IMR-90 (cell line): ENCODE results near the gene KCNK15. TPM values are rescaled to one million over a fixed set of nuclear protein-coding genes. Genes with fewer than 3 reads are reported as not detected.

Experiments
- ATAC-seq: fragments of 200-7000 bp; cut with Tn5 transposase; 2 replicates; pipeline ENCODE4 v1.9.1; 2020; ENCODE audit warnings: low read depth, mild to moderate bottlenecking, moderate library complexity
- BruUV-seq: library from RNA; stranded (reverse); fragments of 400-500 nt; replicated peaks from 2 replicates; lab custom pipeline; 2021; lab: Mats Ljungman, UMichigan
- CTCF ChIA-PET: fragments of 300-600 bp; formaldehyde crosslinking; extraction: SDS; loops from one replicate; lab custom pipeline; 2021; ENCODE audit warnings: antibody characterized with exemption; lab: Yijun Ruan, JAX
- POLR2A ChIA-PET: fragments of 300-600 bp; sonication (Branson Sonifier 250); formaldehyde crosslinking; loops from one replicate; lab custom pipeline; 2022; ENCODE audit warnings: antibody characterized with exemption; ENCODE audit not compliant: unreplicated experiment; lab: Charles Lee
- DNase-seq: peaks from one replicate; pipeline ENCODE4 v3.0.0; 2013
- H2AFZ ChIP-seq: replicated peaks from 2 replicates; pipeline ENCODE3; 2013; ENCODE audit warnings: low read length, mild to moderate bottlenecking; ENCODE audit not compliant: poor library complexity
- H2AK5ac ChIP-seq: 2 replicates; pipeline ENCODE4 v1.6.1; 2013; ENCODE audit warnings: low read depth, low read length, inconsistent platforms
- H2AK9ac ChIP-seq: replicated peaks from 2 replicates; pipeline ENCODE3; 2013; ENCODE audit warnings: mild to moderate bottlenecking, low read depth, low read length, moderate library complexity; ENCODE audit not compliant: poor library complexity
- H2BK120ac ChIP-seq: 2 replicates; pipeline ENCODE4 v1.6.1; 2013; ENCODE audit warnings: low read depth, low read length, inconsistent platforms
- H2BK15ac ChIP-seq: 3 replicates; pipeline ENCODE4 v1.6.1; 2013; ENCODE audit warnings: low read depth, low read length, inconsistent platforms
- H2BK20ac ChIP-seq: 2 replicates; pipeline ENCODE4 v1.6.1; 2013; ENCODE audit warnings: low read depth, mild to moderate bottlenecking, inconsistent platforms, low read length, moderate library complexity
- H2BK5ac ChIP-seq: 2 replicates; pipeline ENCODE4 v1.6.1; 2013; ENCODE audit warnings: mild to moderate bottlenecking, low read depth, low read length, inconsistent platforms; ENCODE audit not compliant: poor library complexity, severe bottlenecking
- H3K14ac ChIP-seq: replicated peaks from 2 replicates; pipeline ENCODE4 v1.6.1; 2013; ENCODE audit warnings: low read depth, low read length, inconsistent platforms
- H3K18ac ChIP-seq: 2 replicates; pipeline ENCODE4 v1.6.1; 2013; ENCODE audit warnings: low read depth, low read length, control low read depth
- H3K23ac ChIP-seq: 2 replicates; pipeline ENCODE4 v1.6.1; 2013; ENCODE audit warnings: low read depth, low read length, inconsistent platforms
- H3K27ac ChIP-seq: 2 replicates; pipeline ENCODE4 v1.5.1; 2013; ENCODE audit warnings: mild to moderate bottlenecking, control low read depth, low read length; ENCODE audit not compliant: insufficient read depth
- H3K27me3 ChIP-seq: 2 replicates; pipeline ENCODE4 v1.6.1; 2013; ENCODE audit warnings: low read length; ENCODE audit not compliant: control insufficient read depth, insufficient read depth
- H3K36me3 ChIP-seq: 2 replicates; pipeline ENCODE4 v1.6.1; 2013; ENCODE audit warnings: low read length, mixed read lengths; ENCODE audit not compliant: control insufficient read depth, insufficient read depth
- H3K4ac ChIP-seq: 2 replicates; pipeline ENCODE4 v1.6.1; 2013; ENCODE audit warnings: low read depth, low read length, inconsistent platforms
- H3K4me1 ChIP-seq: 2 replicates; pipeline ENCODE4 v1.6.1; 2013; ENCODE audit warnings: low read length, mixed read lengths; ENCODE audit not compliant: control insufficient read depth, insufficient read depth
- H3K4me2 ChIP-seq: 2 replicates; pipeline ENCODE4 v1.6.1; 2013; ENCODE audit warnings: low read depth, mild to moderate bottlenecking, control low read depth, low read length, moderate library complexity
- H3K4me3 ChIP-seq: 2 replicates; pipeline ENCODE4 v1.5.1; 2013; ENCODE audit warnings: low read depth, mild to moderate bottlenecking, control low read depth, low read length, moderate library complexity; ENCODE audit not compliant: insufficient read depth
- H3K56ac ChIP-seq: 2 replicates; pipeline ENCODE4 v1.6.1; 2013; ENCODE audit warnings: low read length, inconsistent platforms; ENCODE audit not compliant: insufficient read depth; ENCODE audit errors: extremely low read depth
- H3K79me1 ChIP-seq, 2 experiments: 2 replicates each; pipeline ENCODE4 v1.6.1; 2013; ENCODE audit warnings: low read length in 2 of 2, inconsistent platforms in 1 of 2, low read depth in 1 of 2
- H3K9ac ChIP-seq: 2 replicates; pipeline ENCODE4 v1.6.1; 2013; ENCODE audit warnings: low read depth, low read length, control low read depth
- H3K9me1 ChIP-seq: 2 replicates; pipeline ENCODE4 v1.6.1; 2013; ENCODE audit warnings: low read length, inconsistent platforms; ENCODE audit not compliant: insufficient read depth
- H3K9me3 ChIP-seq: 2 replicates; pipeline ENCODE4 v1.6.1; 2013; ENCODE audit warnings: low read length; ENCODE audit not compliant: control insufficient read depth, insufficient read depth
- H4K20me1 ChIP-seq: 2 replicates; pipeline ENCODE4 v1.6.1; 2013; ENCODE audit warnings: low read length, inconsistent platforms; ENCODE audit not compliant: insufficient read depth
- H4K5ac ChIP-seq: 2 replicates; pipeline ENCODE4 v1.6.1; 2013; ENCODE audit warnings: mild to moderate bottlenecking, low read depth, low read length, control low read depth
- H4K8ac ChIP-seq, 2 experiments: 2 replicates each; pipeline ENCODE4 v1.6.1; 2013; ENCODE audit warnings: low read depth in 2 of 2, low read length in 2 of 2, control low read depth in 1 of 2, inconsistent platforms in 1 of 2
- H4K91ac ChIP-seq: 2 replicates; pipeline ENCODE4 v1.6.1; 2013; ENCODE audit warnings: low read depth, low read length, inconsistent platforms; ENCODE audit not compliant: insufficient read depth
- BHLHE40 ChIP-seq: fragments of 150-350 bp; IDR thresholded peaks from 2 replicates; pipeline ENCODE4 v1.6.1; 2016; ENCODE audit warnings: mild to moderate bottlenecking, low read depth, low read length
- CEBPB ChIP-seq: IDR thresholded peaks from 2 replicates; pipeline ENCODE4 v1.6.1; 2012; ENCODE audit warnings: low read depth, low read length, improper control_type of control experiment
- CHD1 ChIP-seq: IDR thresholded peaks from 2 replicates; pipeline ENCODE4 v1.6.1; 2012; ENCODE audit warnings: low read depth, low read length, improper control_type of control experiment
- ELK1 ChIP-seq: fragments of 150-350 bp; IDR thresholded peaks from 2 replicates; pipeline ENCODE4 v1.6.1; 2016; ENCODE audit warnings: low read depth, mild to moderate bottlenecking, low read length, moderate library complexity, borderline replicate concordance
- FOS ChIP-seq: fragments of 150-350 bp; IDR thresholded peaks from 2 replicates; pipeline ENCODE4 v1.6.1; 2016; ENCODE audit warnings: low read depth, low read length
- MAFK ChIP-seq: IDR thresholded peaks from 2 replicates; pipeline ENCODE4 v1.6.1; 2012; ENCODE audit warnings: low read depth, low read length, improper control_type of control experiment
- MAZ ChIP-seq: IDR thresholded peaks from 2 replicates; pipeline ENCODE4 v1.6.1; 2012; ENCODE audit warnings: low read depth, mild to moderate bottlenecking, low read length, improper control_type of control experiment, moderate library complexity, borderline replicate concordance
- RAD21 ChIP-seq: IDR thresholded peaks from 2 replicates; pipeline ENCODE4 v1.6.1; 2012; ENCODE audit warnings: low read length, improper control_type of control experiment
- RFX5 ChIP-seq: IDR thresholded peaks from 2 replicates; pipeline ENCODE4 v1.8.0; 2012; ENCODE audit warnings: low read depth, mild to moderate bottlenecking, low read length, moderate library complexity
- whole genome bisulfite sequencing, 2 experiments: methylation state at CpG; one replicate each; pipeline versions ENCODE4 v1.1.5 to v1.1.7; 2013; ENCODE audit warnings: missing lambda C conversion rate in 2 of 2; ENCODE audit not compliant: insufficient read length in 1 of 2; ENCODE audit errors: extremely low coverage in 2 of 2; 5-methylcytosine and 5-hydroxymethylcytosine counted together
- dilution Hi-C: fragments of 300-500 bp; cut with HindIII; formaldehyde crosslinking; loops from one replicate; pipeline ENCODE4 v1.14.3; 2018; ENCODE audit warnings: low sequenced_read_pairs; ENCODE audit not compliant: unreplicated experiment
- in situ Hi-C: fragments of 300-500 bp; cut with MboI; formaldehyde crosslinking; loops from 3 replicates; pipeline ENCODE4 v1.14.3; 2019; ENCODE audit warnings: low sequenced_read_pairs, inconsistent platforms, mixed read lengths
- intact Hi-C: fragments of 100-400 bp; cut with micrococcal nuclease; formaldehyde crosslinking; loops from 2 replicates; pipeline ENCODE4 v1.10.0; 2022
- polyA plus RNA-seq, 3 experiments: library from polyadenylated mRNA; depleted of rRNA; stranded (reverse); fragments of >200 nt; gene quantifications; 2 replicates each; pipeline ENCODE4 v1.2.3, GENCODE V29; 2012; ENCODE audit warnings: low replicate concordance in 1 of 3
- total RNA-seq: library from RNA; depleted of rRNA; stranded (reverse); fragments of >200 nt; gene quantifications from 2 replicates; pipeline ENCODE4 v1.2.3, GENCODE V29; 2012
- TF ChIP-seq, protein P1 (sequence below): conservative IDR thresholded peaks from 2 replicates; pipeline ENCODE4 v1.5.1; 2012; ENCODE audit warnings: mild to moderate bottlenecking, low read depth, low read length, improper control_type of control experiment

Gene KCNK15
- total and polyA plus RNA-seq, 2 of the 4 experiments (the other 2 are of a cell fraction) = not detected

DNA sequence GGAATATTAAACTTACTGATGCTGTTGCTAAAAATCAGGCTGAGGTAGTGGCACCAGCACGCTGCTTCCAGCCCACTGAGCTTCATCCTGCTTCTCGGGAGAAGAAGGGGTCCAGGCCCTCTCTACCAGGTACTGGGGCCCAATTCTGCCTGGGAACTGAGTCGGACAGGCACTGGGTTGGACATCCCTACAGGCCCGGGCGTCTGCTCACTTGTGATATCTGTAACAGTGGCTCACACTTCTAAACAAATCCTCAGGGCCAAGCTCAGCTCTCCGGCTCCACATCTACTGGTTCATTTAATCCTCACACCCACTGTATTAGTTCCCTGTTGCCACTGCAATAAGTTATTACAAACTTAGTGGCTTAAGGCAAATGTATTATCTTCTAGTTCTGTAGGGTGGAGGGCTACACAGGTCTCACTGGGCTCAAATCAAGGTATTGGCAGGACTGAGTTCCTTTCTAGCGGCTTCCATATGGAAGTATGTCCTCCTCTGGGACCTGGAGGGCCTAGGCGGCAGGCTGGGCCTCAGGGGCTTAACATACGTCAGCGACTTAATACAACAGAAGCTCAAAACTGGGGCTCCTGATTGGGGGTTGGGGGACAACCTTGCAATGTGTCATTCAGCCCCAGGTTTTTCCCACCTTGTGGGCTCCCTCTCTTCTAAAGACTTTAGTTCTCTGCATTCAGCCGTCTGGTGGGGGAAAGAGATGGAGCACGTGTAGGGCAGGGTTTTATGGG lies 1.6 kb upstream of the KCNK15 start:
- POLR2A ChIA-PET = no interaction called here
- H3K4me3 ChIP-seq = no peak overlapping the region
- CTCF ChIA-PET = interaction anchor here (0.7 kb wide), 1 partner anchor 206 kb away, joined by 3 read pairs; no protein-coding TSS in a partner anchor
- dilution Hi-C loops = no loop called here
- no peak for DNase-seq
- H2BK15ac ChIP-seq = no peak overlapping the region
- no peak overlapping the region for H3K4me2 ChIP-seq
- BruUV-seq = no TSS peak
- H3K4ac ChIP-seq = no peak overlapping the region
- in situ Hi-C loops = loop anchor here (5.0 kb wide), 1 partner anchor 123 kb away; no protein-coding TSS in a partner anchor
- H3K18ac ChIP-seq = no peak overlapping the region
- H4K5ac ChIP-seq = no peak overlapping the region
- no peak overlapping the region for H3K27ac ChIP-seq
- H2AK9ac ChIP-seq = no peak overlapping the region
- no peaks in the 10 kb centered on the region for H3K36me3 ChIP-seq
- H4K91ac ChIP-seq = no peak overlapping the region
- TF ChIP-seq RAD21 = no peak
- TF ChIP-seq, protein P1, sequence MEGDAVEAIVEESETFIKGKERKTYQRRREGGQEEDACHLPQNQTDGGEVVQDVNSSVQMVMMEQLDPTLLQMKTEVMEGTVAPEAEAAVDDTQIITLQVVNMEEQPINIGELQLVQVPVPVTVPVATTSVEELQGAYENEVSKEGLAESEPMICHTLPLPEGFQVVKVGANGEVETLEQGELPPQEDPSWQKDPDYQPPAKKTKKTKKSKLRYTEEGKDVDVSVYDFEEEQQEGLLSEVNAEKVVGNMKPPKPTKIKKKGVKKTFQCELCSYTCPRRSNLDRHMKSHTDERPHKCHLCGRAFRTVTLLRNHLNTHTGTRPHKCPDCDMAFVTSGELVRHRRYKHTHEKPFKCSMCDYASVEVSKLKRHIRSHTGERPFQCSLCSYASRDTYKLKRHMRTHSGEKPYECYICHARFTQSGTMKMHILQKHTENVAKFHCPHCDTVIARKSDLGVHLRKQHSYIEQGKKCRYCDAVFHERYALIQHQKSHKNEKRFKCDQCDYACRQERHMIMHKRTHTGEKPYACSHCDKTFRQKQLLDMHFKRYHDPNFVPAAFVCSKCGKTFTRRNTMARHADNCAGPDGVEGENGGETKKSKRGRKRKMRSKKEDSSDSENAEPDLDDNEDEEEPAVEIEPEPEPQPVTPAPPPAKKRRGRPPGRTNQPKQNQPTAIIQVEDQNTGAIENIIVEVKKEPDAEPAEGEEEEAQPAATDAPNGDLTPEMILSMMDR = no peak
- TF ChIP-seq MAZ = no peak
- no peak for TF ChIP-seq CHD1
- TF ChIP-seq CEBPB = no peak
- TF ChIP-seq MAFK = no peak
- TF ChIP-seq FOS = no peak
- no peak for TF ChIP-seq ELK1
- no peak for TF ChIP-seq RFX5
- TF ChIP-seq BHLHE40 = no peak
- intact Hi-C loops = no loop called here
- H3K4me1 ChIP-seq = peaks cover 1% of the 10 kb centered on the region; the same call in 1 of the 2 replicates
- H3K14ac ChIP-seq = no peak overlapping the region
- no peaks in the 10 kb centered on the region for H3K9me3 ChIP-seq
- H2AK5ac ChIP-seq = no peak overlapping the region
- no peaks in the 10 kb centered on the region for H3K9me1 ChIP-seq
- H3K79me1 ChIP-seq = no peaks in the 10 kb centered on the region
- 84% methylated on average over 7 of the region's 12 CpGs; no CpG with 5 or more reads in 1 of the 2 experiments for WGBS, 2 experiments
- H4K20me1 ChIP-seq = no peaks in the 10 kb centered on the region; the same call in 1 of the 2 replicates
- no peak overlapping the region for H4K8ac ChIP-seq
- no peak overlapping the region for H2BK20ac ChIP-seq
- H3K9ac ChIP-seq = no peak overlapping the region
- peaks cover 73% of the 10 kb centered on the region for H3K27me3 ChIP-seq
- no peak for ATAC-seq
- no peak overlapping the region for H3K56ac ChIP-seq
- no peak overlapping the region for H2BK120ac ChIP-seq
- H2AFZ ChIP-seq = no peak overlapping the region
- no peak overlapping the region for H3K23ac ChIP-seq
- no peak overlapping the region for H2BK5ac ChIP-seq
